C1 segment of cervical spinal cord (tissue), 14 donors: ENCODE data around the gene APLNR.

Experiments
- DNase-seq, 14 donors: peaks; one replicate each; lab custom pipeline; 2025; lab: John Stamatoyannopoulos, UW

APLNR gene

DNA sequence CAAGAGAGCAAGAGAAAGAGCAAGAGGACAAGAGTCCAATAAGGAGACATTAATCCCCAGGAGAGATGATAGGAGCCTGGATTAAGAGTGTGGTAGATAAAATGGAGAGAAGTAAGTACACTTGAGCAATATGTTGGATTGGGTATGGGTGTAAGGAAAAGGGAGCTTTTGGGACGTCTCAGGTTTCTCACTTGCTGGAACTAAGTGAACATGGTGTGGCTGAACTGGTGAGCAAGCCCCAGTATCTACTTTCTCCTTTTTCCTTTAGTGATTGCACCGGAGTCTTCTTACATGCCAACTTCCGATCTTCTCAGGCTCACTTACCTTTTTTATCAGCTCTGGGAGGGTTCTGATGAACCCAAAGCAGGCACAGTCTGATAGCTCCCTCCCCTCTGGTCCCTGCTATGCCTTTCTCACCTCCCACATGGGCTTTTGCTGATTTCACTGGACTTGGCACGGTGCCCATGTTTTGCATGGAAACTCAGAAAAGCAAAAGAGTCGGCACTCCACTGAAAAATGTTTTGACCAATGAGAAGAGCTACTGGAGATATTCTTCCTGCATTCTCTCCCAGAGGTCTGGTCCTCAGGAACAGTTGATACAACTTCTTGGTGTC is 14.5 kb upstream of the APLNR start:
- no peak for DNase-seq

DNA sequence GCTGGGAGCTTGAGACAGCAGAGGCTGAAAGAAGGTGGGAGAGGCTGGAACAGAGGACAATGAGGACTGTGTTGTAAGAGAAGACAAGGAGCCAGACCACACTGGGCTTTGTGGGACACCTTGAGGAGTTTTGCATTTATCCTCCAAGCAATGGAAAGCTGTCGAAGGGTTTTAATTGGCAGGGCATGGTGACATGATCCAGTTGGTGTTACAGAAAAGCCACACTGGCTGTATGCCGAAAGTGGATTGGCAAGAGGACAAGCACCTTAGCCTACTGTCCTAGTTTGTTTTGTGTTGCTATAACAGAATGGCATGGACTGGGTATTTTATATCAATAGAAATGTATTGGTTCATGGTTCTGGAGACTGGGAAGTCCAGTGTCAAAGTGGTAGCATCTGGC is 14.0 kb upstream of the APLNR start:
- no peak for DNase-seq

DNA sequence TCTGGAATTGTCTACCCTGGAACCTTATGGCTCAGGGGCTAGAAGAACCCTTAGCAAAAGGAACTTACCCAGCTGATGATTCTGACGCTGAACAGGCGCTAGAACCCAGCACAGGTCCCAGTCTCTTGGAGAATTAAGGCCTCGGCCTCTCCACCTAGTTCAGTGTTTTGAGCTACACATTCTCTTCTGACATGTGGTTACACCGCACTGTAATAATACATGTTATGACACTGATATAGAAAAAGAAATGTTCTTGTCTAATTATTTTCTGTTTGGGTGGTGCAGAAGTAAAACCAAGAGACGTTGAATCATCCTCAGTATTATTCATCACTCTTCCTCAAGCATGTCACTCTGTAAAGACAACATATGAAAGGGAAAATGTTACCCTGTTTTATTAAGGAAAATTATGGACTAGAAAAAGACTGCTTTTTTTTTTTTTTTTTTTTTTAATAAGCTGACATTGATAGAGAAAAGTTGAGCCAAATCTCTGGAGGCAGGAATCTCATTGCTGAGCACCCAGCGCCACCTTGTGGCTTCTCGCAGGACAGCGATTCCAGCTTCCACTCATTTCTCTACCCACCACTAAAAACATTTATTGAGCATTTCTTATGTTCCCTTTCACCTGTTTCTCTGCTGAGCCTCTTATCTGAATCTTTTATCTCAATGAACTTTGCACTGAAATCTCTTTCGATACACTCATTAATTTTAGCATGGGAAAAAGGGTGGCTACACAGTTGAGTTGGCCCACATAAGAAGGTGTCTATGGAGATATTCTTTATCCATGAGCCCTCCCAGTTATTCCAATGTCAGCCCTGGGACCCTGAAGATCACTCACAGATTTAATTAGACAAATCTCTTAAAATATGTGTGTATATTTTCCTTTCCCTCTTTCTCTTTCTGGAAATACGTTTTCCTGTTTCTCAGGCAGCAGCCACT is 12.6 kb upstream of the APLNR start:
- peak in 4 of 14 donors; percentile 17 to 36 (median 27) for DNase-seq

DNA sequence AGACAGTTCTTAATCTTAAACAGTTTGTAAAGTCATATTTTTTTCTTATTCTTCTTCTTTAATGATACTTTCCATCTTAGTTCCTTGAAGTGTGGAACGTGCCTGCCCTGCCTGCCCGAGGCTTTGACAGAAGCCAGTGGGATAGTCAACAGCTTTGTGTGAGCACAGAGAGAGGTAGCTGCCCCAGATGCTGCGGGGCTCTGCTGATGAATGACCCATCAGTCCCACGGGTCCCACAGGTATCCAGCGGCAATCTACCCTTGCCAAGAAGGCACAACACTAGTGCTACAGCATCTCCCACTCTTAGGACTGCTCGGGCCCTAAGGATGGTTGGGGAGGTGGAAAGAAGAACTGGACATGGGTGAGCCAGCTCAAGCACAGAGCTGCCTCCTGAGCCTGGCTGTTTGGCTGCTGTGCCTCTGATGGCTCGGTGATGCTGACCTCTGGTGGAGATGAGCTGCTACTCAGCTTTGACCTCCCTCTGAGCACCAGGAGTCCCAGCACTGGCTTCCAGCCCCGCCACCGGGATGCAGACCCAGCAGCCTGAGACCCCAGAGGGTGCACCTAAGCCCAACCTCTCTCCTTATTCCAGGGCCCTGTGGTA is 11.8 kb upstream of the APLNR start:
- DNase-seq = peak in 6 of 14 donors; percentile 11 to 38 (median 32)

DNA sequence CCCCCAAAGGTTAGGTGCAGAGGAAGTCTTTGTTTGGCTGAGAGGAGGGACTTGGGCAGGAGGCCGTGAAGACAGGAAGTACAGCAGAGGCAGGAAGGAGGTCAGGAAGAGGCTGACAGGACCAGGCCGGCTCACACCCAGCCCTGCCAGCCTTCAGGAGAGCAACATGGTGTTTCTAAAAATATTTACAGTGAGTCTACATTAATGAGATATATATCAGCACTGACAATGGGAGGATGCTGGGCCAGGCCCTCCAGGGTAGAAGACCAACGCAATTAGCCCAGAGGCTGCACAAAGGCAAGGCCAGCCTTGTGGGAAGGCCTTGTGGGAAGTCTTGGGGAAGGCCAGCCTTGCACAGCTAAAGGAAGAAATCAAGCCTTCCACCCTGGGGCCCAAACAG is 7.9 kb upstream of the APLNR start:
- no peak for DNase-seq

DNA sequence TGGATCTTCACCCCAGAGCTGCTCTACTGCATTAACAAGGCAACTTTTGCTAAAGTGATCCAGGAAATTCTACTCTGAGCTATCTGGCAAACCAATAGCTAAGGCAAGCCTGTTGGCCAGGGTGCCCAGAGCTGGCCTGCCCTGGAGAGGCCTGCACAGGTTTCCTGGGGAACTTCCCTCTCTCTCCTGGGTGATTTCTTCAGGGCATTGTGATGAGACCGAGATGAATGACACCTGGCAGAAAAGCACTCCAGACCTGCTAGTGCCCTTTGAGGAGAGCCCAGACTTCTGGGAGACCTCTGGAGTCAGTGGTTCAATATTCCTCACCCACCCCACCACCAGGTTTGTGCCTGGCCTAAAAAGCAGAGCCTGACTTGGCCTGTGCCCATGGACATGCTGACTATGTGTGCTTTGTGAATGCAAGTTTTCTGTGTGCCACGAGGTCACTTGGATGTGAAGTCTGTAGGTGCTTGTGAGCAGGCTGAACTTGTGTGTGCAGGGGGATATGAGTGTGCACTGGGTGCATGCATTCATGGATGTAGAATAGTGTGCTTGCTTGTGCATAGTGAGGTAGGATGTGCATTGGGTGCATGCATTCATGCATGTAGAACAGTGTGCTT is 4.4 kb upstream of the APLNR start:
- DNase-seq = peak in 5 of 14 donors; percentile 22 to 62 (median 33)

DNA sequence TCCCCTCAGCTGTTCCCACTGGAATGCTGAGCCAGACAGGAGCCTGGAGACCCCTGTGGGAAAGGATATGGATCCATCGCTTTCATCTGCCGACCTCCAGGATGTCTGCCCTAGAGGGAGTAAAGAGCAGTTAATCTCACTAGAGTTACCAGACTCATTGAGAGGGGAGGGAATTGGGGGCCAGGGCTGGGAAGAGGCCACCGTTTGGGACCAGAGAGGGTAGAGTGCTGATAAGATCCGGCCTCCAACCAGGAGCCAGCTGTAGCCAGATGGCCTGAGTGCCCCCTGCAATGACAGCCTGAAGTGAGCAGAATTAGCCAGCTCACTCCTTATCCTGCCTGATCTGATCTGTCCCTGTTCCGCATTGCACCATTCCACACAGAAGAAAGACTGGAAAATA is 3.7 kb upstream of the APLNR start:
- no peak for DNase-seq

DNA sequence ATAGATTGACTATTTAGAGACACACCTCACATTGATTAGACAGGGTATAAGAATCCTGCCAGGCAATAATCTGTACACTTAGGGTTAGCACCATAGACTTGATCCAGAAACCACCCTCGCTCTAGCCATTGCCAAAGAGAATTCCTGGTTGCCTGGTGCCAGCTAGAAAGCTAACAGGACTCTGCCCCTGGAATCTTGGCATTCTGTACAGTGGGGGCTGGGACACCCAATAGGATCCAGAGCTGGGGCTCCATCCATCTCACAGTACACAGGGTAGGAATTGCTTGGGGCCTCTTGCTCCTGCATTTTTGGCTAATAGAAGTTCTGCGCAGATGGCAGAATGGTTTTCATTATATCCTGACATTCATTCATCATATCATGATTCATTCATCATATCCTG is 3.0 kb upstream of the APLNR start:
- peak in 3 of 14 donors; percentile 23 to 40 (median 35) for DNase-seq

DNA sequence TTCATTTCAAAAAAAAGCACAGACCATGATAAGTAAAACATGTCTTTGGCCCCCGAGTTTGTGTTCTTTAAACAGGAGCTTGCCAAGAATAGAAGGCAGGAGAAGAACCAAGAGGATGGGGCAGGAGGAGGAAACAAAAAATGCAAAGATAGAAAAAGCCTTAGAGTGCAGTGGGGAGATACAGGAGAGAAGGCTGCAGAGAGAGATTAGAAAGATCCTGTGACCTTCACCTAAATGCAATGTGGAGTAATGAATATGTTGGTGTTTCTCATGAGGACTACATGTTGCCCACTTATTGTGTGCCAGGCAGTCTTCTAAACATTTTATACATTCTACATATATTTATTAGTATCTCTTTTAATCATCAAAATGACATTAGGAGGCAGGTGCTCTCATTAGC is 2.3 kb upstream of the APLNR start:
- DNase-seq = no peak

DNA sequence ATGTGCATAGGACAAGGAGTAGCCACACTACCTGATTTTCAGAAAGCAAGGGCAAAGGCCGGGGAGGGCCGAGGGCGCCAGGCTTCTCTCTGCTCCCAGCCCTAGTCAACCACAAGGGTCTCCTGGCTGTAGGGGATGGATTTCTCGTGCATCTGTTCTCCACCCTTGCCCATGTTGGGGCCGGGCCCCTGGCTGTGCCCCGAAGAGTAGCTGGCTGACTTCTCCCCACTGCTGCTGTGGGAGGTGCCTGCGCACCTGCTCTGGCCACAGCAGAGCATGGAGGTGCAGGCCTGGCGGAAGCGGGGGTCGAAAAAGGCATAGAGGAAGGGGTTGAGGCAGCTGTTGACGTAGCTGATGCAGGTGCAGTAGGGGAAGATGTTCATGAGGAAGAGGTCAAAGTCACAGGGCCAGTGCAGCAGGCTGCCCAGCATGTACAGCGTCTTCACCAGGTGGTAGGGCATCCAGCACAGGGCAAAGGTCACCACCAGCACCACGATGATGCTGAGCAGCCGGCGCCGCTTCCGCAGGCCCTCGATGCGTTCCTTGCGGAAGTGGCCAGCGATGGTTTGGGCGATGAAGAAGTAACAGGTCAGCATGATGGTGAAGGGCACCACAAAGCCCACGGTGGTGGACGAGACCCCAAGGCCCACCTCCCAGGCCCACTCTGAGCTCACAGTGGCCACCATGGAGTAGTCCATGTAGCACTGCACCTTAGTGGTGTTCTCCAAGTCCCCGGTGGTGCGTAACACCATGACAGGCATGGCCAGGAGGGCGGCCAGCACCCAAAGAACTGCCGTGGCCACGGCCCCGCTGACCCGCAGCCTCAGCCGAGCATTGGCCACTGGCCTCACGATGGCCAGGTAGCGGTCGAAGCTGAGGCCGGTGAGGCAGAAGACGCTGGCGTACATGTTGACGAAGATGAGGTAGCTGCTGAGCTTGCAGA is 1.0 kb downstream of the APLNR start:
- DNase-seq = no peak

DNA sequence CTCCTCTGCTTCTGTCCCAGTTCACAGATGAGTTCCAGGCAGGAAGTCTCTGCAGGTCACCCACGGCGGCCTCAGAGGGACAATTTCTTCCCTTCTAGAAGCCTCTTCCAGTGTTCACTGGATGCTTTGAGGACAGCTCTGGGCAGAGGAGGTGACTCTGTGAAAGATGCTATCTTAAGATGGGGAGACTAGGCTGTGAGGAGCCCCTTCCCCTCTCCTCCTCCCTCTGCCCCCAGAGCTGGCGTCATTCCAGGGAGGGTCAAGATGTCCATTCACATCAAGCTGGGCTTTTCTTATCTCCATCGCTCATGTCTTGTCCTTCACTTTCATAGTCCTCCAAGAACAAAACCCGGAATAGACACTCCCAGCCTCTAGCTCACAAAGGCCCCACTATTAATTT is 3.3 kb downstream of the APLNR start:
- no peak for DNase-seq

DNA sequence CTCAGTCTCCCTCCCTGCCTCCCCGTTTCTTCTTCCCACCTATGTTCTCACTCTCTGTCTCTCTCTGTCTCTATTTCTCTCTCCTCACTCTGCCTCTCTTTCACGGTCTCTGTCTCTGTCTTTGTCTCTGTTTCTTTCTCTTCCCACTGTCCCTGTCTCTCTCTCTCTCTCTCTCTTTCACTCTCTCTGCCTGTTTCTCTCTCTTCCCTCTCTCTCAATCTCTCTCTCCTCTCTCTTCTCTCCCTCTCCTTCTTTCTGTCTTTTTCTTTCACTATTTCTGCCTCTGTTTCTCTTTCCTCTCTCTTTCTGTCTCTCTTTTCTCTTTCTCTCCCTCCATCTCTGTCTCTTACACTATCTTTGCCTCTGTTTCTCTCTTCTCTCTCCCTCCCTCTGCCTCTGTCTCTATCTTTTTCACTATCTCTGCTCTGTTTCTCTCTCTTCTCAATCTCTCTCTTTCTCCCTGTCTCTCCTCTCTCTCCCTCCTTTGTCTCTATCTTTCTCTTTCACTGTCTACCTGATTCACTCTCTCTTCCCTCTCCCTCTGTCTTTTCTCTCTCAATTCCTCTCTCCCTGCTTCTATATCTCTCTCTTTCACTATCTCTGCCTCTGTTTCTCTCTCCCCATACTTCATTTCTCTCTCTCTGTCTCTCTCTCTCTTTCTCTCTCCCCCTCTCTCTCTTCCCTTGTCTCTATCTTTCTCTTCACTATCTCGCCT is 5.4 kb downstream of the APLNR start:
- no peak for DNase-seq

DNA sequence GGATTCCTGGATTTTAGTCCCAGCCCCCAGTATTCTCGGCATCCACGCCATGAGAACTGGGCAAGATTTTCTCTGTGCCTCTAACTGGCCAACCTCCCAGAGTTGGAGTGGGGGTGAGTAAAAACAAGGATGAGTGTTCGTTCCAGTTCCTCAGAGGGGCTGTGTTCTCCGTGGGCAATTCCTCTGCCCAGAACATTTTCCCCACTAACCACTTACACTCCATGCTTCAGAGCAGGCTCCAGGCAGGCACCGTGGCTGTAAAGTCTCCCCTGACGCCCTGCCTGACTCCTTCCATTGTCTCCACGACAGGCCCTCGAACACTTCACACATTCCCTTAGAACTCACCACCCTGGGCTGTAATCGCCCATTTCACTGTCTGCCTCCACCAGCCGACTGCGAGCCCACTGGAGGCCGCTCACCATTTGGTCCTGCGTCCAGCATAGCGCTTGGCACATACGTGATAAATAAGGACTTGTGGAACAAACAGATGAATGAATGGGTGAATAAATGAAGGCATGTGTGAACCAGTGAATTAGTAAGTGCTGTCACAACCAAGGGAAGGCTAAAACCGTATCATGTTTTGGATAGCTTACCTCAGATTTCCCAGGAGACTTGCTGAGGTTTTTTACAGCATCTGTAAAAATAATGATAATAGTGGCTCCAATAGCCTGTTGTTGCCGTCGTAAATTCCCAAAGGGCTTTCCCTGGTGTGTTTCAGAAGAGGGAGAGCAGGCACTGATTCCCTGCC is 6.1 kb downstream of the APLNR start:
- DNase-seq = peak in 9 of 14 donors; percentile 22 to 87 (median 47)

DNA sequence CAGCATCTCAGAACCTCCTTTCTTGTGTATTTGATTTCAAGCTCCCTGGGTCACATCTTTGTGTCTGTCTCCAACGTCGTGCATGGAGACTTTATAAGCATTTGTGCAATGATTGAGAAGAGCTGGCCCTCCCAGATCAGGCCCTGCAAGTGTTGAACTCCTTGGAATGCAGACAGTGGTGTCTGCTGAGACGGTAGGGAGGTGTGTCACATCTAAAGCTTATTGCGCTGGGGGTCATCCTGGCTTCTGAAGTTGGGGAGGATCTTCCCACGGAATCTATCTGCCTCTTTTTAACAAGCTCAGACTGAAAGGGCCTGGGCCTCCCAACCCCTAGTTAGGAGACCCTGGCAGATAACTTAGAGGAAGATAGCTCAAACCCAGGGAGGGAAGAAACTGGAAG is 6.7 kb downstream of the APLNR start:
- no peak for DNase-seq

DNA sequence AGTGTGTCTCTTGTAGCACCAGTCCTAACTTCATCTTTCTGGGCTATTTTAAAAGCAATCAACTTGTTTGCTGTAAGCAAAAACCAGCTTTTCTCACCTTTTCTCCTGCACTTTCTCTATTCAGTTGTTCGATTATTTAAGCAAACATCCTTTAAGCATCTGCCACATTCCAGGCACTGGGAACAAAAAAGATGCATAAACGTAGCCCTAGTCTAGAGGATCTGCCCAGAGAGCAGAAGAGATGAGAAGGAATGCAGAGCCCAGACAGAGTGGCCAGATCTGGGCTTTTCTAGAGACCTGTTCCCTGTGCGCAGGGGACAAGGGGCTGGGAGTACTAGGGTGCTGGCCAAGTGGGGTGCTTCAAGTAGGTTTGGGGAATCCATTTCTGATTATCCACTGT is 8.4 kb downstream of the APLNR start:
- no peak for DNase-seq

DNA sequence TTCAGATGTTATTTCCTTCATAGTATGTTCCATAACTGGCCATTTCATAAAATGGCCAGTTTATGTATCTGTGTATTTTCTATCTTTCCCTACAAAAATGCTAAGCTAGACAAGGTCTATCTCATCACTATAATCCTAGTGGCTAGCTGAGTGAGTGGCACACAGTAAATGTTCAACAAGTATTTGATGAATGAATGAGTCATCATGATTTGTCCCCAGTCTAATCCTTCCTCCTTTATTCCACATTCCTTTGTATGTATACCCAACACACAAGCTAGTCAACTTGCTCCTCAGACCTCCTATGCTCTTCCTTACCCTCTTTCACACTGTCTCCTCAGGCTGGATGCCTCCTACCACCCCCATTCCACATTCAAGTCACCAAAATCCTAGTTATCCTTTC is 12.5 kb downstream of the APLNR start:
- no peak for DNase-seq

DNA sequence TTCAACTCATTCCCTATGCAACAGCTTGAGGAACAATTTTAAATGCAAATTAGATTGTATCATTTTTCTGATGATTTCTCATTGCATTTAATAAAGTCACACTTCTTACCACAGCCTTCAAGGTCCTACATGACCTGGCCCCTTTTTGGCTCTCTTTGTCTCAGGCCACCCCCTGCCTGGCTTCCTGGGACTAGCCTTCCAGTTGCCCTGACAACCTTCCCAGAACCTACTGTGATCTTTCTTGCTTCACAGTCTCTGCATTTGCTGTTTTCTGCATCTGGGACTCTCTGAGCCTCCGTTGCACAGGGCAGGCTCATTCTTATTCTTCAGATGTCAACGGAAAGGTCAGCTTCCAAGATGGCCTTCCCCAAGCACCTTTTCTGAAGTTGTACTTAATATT is 12.9 kb downstream of the APLNR start:
- peak in 4 of 14 donors; percentile 15 to 38 (median 28) for DNase-seq

DNA sequence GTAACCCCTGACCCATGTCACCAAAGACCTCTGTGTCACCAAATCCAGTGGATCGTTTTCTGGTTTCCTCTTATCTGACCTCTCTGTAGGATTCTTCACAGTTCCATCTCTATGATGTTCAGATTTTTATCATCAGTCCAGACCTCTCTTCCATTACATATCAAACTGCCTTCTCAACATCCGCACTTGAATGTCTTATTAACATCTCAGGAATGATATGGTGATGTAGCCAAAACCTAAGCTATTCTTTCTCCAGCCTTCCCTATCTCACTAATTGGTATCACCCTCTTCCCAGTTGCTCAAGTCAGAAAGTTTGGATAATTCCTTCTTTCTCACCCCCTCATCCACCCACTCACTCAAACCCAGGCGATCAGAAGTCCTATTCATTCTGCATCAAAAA is 13.4 kb downstream of the APLNR start:
- DNase-seq = no peak

DNA sequence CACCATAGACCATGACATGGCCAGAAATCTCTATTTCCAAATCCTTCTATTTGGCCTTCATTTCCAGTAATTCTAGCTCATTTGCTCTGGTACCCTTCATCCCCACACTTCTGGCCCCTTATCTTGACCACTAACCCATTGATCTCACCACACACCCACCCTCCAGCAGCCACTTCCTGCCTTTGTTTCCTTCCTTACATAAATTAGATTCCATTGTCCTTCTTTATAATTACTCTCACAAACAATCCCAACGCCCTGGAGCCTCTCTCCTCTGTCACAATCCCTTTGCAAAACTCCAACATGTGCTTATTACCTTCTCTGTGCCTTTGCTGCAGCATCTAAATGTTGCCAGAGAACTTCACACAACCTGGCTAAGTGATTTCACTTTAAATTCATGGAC is 14.8 kb downstream of the APLNR start:
- no peak for DNase-seq
